Measurements from ENCODE around the gene CREM. TPM values are rescaled to one million over a fixed set of nuclear protein-coding genes. Genes with fewer than 3 reads are reported as not detected.
"Not testable (repeated sequence)": the region's sequence is repeated elsewhere in the genome, so short reads cannot be mapped to it uniquely, and the experiment has no call there.

The CREM gene
- total RNA-seq, 6 donors from 2014 or later: 5.4 to 35.7 (median 23.1) TPM

GRCh38 chr10:35214607-35215020, 88.0 kb downstream of the CREM start:
- TF ChIP-seq CTCF (IDR thresholded peaks at IDR 0.05) (no peak), POLR2AphosphoS5 (IDR thresholded peaks at IDR 0.05) (no peak)
- H3K36me3 ChIP-seq: no peaks in the 10 kb centered on the region
- peaks cover 22 to 29% (median 25%) of the 10 kb centered on the region in 4 donors for H3K4me1 ChIP-seq
- 92 to 93% methylated on average over 19 of the region's 19 CpGs for WGBS, 2 donors
- no peak overlapping the region for H3K27ac ChIP-seq
- DNase-seq (peak in 1 of 2 donors; percentile 58), ATAC-seq (ENCODE audit: low FRiP score in 2 of 2) (no peak)
- no peaks in the 10 kb centered on the region for H3K27me3 ChIP-seq
- no peaks in the 10 kb centered on the region for H3K9me3 ChIP-seq
- no peak overlapping the region for H3K4me3 ChIP-seq

GRCh38 chr10:35215107-35215506, 88.5 kb downstream of the CREM start:
- no peak for TF ChIP-seq POLR2A (IDR thresholded peaks at IDR 0.05)
- TF ChIP-seq EP300 (IDR thresholded peaks at IDR 0.05): no peak
- no peak for TF ChIP-seq POLR2AphosphoS5 (IDR thresholded peaks at IDR 0.05)
- no peak for TF ChIP-seq CTCF (IDR thresholded peaks at IDR 0.05)
- no peak for ATAC-seq (ENCODE audit: low FRiP score in 2 of 2)

GRCh38 chr10:35216303-35216905, 89.8 kb downstream of the CREM start:
- peak in 1 of 2 donors; percentile 77 for DNase-seq
- WGBS, 2 donors: 52 to 60% methylated on average over 5 to 6 of the region's 6 CpGs

More at GRCh38 chr10:35215107-35215506, 88.5 kb downstream of the CREM start:
- WGBS, 2 donors: 84 to 87% methylated on average over 3 of the region's 3 CpGs
- H3K27ac ChIP-seq: no peak overlapping the region
- DNase-seq: no peak
- H3K27me3 ChIP-seq: no peaks in the 10 kb centered on the region
- no peaks in the 10 kb centered on the region for H3K36me3 ChIP-seq
- no peak overlapping the region for H3K4me3 ChIP-seq
- H3K4me1 ChIP-seq: peaks cover 22 to 29% (median 25%) of the 10 kb centered on the region in 4 donors
- no peaks in the 10 kb centered on the region for H3K9me3 ChIP-seq

GRCh38 chr10:35216956-35217355, 90.3 kb downstream of the CREM start:
- peak overlapping the region; percentile 6 to 45 (median 17) for H3K27ac ChIP-seq
- peaks cover 22 to 29% (median 25%) of the 10 kb centered on the region in 4 donors for H3K4me1 ChIP-seq
- not testable (repeated sequence) for DNase-seq; H3K36me3 ChIP-seq; H3K9me3 ChIP-seq; ATAC-seq (ENCODE audit: low FRiP score in 2 of 2); H3K4me3 ChIP-seq; H3K27me3 ChIP-seq
- WGBS, 2 donors: 74 to 77% methylated on average over 9 of the region's 9 CpGs

More at GRCh38 chr10:35216303-35216905, 89.8 kb downstream of the CREM start:
- H3K9me3 ChIP-seq: no peaks in the 10 kb centered on the region
- peaks cover 22 to 29% (median 25%) of the 10 kb centered on the region in 4 donors for H3K4me1 ChIP-seq
- H3K36me3 ChIP-seq: no peaks in the 10 kb centered on the region
- H3K27ac ChIP-seq: peak overlapping the region; percentile 6 to 45 (median 23)
- TF ChIP-seq POLR2AphosphoS5 (IDR thresholded peaks at IDR 0.05) (peak; percentile 13 to 59), CTCF (IDR thresholded peaks at IDR 0.05) (no peak), POLR2A (IDR thresholded peaks at IDR 0.05) (no peak), EP300 (IDR thresholded peaks at IDR 0.05) (peak in 1 of 4 donors; percentile 32)
- no peaks in the 10 kb centered on the region for H3K27me3 ChIP-seq
- peak; percentile 64 to 71 for ATAC-seq (ENCODE audit: low FRiP score in 2 of 2)
- no peak overlapping the region for H3K4me3 ChIP-seq

- peak overlapping the region; percentile 16 to 58 (median 38) for H3K27ac ChIP-seq
- H3K4me1 ChIP-seq: peaks cover 22 to 29% (median 25%) of the 10 kb centered on the region in 4 donors
- H3K9me3 ChIP-seq: no peaks in the 10 kb centered on the region
- peak in 1 of 2 donors; percentile 71 for DNase-seq
- WGBS, 2 donors: 25 to 47% methylated on average over 5 of the region's 5 CpGs
- H3K36me3 ChIP-seq: no peaks in the 10 kb centered on the region
- no peaks in the 10 kb centered on the region for H3K27me3 ChIP-seq
- TF ChIP-seq POLR2A (IDR thresholded peaks at IDR 0.05): no peak
- TF ChIP-seq CTCF (IDR thresholded peaks at IDR 0.05): no peak
- TF ChIP-seq POLR2AphosphoS5 (IDR thresholded peaks at IDR 0.05): peak; percentile 64 to 73
- peak in 1 of 4 donors; percentile 43 for TF ChIP-seq EP300 (IDR thresholded peaks at IDR 0.05)
- H3K4me3 ChIP-seq: no peak overlapping the region
- peak; percentile 51 to 81 for ATAC-seq (ENCODE audit: low FRiP score in 2 of 2)
Observed at GRCh38 chr10:35217455-35217854, 90.8 kb downstream of the CREM start.
